GM12891 (cell line): ENCODE results near the gene LRPAP1.

Experiments
- DNase-seq: peaks from one replicate; pipeline ENCODE4 v3.0.0; 2011; ENCODE audit warnings: low spot score; ENCODE audit not compliant: insufficient read length
- FAIRE-seq: peaks from 2 replicates; lab custom pipeline; 2011; peaks lifted over from hg19 to GRCh38; lab: Jason Lieb, UNC
- PAX5 ChIP-seq: IDR thresholded peaks from 2 replicates; pipeline ENCODE4 v1.6.1; 2011; ENCODE audit warnings: low read length, moderate library complexity, mild to moderate bottlenecking; ENCODE audit not compliant: insufficient read depth, severe bottlenecking
- POLR2A ChIP-seq: IDR thresholded peaks from 2 replicates; pipeline ENCODE4 v1.6.1; 2011; ENCODE audit warnings: low read depth, low read length, control low read depth
- POLR2AphosphoS5 ChIP-seq: IDR thresholded peaks from 2 replicates; pipeline ENCODE4 v1.6.1; 2011; ENCODE audit warnings: low read depth, low read length, control low read depth
- POU2F2 ChIP-seq: IDR thresholded peaks from 2 replicates; pipeline ENCODE4 v1.6.1; 2011; ENCODE audit warnings: low read depth, mild to moderate bottlenecking, control low read depth, low read length, moderate library complexity
- SPI1 ChIP-seq: IDR thresholded peaks from 2 replicates; pipeline ENCODE4 v1.6.1; 2011; ENCODE audit warnings: low read depth, low read length, control low read depth
- TAF1 ChIP-seq: IDR thresholded peaks from 2 replicates; pipeline ENCODE4 v1.6.1; 2011; ENCODE audit warnings: low read depth, low read length, control low read depth

The LRPAP1 gene

DNA sequence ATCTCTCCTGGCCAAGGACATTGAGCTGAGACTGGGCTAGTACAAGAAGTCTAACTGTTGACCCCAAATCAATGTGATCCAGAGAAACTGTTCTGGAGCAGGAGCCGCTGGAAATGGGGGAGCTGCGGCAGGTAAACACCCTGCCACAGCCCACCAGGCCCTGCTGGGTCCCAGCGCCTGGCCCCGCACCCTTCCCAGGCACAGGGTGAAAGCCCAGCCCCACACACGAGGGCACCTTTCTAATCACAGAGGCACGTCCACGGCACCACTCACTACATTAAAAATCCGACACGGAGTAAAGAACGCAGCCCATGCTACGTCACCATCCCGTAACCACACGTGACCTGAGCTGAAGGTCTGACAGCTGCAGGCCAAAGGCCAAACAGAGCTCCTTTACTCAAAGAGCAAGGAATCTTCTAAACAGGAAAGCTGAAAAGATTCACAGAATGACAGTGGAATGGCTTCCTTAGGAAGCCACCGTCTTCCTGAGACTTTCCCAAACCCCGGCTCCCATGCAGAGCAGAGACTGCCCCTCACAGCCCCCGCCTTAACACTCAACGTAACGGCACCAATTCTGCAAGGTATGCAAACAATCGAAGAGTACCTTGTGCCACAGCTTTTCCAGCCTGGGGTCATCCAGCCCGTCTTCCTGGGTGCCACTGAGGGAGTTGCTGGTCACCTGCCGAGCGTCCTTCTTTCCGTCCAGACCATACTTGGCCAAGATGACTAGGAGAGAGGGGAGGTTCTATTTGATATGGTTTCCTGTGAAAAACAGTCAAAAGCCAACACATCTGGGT, 12.6 kb downstream of the LRPAP1 start:
- FAIRE-seq (no peak), DNase-seq (no peak)
- TF ChIP-seq POLR2AphosphoS5, result no peak
- TF ChIP-seq POU2F2, result no peak
- no peak for TF ChIP-seq SPI1
- no peak for TF ChIP-seq POLR2A
- no peak for TF ChIP-seq TAF1
- TF ChIP-seq PAX5, result no peak

DNA sequence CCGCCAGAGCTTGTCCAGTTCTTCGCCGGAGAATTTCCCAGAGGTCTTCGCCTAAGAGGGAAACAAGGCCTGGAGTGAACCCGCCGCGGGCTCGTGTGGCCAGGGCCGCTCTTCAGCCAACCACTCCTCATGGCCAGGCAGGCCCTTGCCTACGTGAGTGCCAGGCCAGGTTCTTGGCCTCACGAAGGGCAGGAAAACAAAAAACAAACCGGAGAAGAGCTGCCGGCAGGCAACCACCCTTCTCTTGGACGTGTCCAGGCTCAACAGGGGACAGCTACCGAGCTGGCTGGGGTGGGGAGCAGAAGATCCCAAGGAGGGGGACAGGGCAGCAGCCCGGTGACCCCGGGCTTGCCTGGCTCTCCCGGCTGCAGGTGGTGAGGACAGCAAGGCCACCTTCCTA, 13.3 kb downstream of the LRPAP1 start:
- no peak for FAIRE-seq
- DNase-seq, result no peak
- TF ChIP-seq SPI1 (no peak), PAX5 (no peak), POLR2A (no peak), POU2F2 (no peak), TAF1 (no peak), POLR2AphosphoS5 (no peak)

DNA sequence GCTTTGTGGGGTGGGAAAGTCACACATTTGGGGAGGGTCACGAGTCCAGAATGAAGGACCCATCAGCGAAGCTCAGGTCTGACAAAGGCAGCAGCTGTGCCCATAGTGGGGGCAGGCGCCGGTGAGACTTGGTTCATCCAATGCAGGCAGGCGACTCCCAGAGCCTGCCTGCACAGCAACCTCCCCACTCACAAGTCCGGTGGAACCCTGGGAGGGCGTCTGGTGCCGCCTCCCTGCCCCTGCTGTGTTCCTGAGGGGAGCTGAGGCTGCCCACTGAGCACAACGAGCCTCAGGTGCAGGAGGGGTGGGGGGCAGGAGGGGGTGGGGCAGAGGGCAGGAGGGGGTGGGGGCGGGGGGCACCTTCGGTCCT, 13.7 kb downstream of the LRPAP1 start:
- FAIRE-seq (no peak), DNase-seq (no peak)
- TF ChIP-seq PAX5 (no peak), POLR2A (no peak), POU2F2 (no peak), TAF1 (no peak), SPI1 (no peak), POLR2AphosphoS5 (no peak)

- DNase-seq (no peak), FAIRE-seq (no peak)
- no peak for TF ChIP-seq SPI1
- TF ChIP-seq TAF1, result no peak
Measured at GRCh38 chr4:3517731-3518510, 14.3 kb downstream of the LRPAP1 start.

DNA sequence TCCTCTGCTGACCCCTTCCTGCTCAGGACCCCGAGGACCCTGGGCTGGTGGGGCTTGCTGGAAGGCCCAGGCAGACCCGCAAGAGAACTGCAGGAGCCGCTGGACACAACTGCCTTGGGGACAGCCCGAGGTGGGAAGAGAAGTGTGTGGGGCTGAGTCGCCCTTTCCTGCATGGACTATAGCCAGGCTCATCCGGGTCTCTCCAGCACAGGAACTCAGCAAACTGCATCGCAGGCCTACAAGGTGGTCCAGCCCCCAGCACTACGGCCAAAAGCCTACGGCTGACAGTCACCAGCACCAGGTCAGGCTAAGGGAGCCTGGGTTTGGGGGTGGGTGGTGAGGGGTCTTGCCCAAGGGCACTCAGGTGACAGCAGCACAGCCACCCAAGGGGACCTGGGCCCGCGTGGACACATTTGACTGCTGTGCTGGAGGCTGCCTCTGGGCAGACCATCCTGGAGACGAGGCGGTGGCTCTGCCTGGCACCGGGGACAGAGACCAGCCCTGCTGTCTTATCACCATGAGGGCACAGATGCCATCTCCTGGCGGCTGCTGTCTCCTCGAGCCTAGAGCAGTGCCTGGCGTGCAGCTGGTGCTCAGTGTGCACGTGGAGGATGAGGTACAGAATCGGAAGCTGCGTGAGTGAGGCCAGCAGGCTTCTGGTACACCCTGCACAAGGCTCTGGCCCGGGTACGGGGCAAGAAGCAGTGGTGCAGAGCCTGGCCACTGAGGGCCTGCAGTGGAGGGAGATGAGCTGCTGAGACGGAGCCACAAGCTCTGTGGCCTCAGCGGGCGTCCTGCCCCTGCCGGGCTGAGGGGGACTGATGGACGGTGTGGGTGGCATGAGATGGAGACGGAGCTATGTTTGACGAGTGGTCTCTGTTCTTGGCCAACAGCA, 15.1 kb downstream of the LRPAP1 start:
- DNase-seq (no peak), FAIRE-seq (no peak)
- TF ChIP-seq TAF1 (no peak), PAX5 (no peak), POU2F2 (no peak), POLR2AphosphoS5 (no peak), SPI1 (no peak), POLR2A (no peak)

DNA sequence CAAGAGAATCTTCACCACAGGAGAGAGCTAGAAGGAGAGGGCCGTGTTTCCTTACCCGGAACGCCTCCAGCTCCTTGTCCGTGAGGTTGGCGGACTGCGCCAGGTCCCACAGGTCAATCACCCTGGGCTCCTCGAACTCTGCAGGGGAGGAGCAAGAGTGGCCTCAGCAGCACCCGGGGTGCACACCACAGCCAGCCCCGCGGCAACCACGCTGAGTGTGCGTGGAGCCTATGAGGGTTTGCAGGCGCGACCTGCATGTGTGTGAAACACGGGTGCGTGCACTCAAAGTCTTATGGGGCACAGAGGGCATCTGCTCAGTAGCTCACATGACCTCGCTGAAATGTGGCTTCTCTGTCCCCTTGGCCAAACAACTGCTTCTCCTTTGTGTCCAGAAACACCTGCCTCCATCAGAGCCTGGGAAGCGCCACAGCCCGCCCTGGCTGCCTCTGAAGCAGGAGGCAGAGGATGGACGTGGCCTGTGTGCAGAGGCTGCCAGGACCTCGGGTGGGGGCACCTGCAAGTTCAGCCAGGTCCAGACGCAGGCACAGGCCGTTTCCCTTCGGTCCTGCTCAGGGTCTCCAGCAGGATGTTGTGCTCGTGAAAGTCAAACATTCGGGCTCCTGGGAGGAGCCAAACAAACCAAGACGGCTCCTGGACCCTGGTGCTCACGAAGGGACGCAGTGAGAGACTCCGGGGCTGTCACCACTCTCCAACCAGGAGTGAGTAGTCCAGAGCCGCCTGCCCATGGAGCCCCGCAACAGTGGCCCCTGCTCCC, 16.0 kb downstream of the LRPAP1 start:
- no peak for DNase-seq
- FAIRE-seq, result no peak
- TF ChIP-seq TAF1, result no peak
- TF ChIP-seq PAX5, result no peak
- TF ChIP-seq POU2F2, result no peak
- TF ChIP-seq SPI1, result no peak
- TF ChIP-seq POLR2AphosphoS5, result no peak
- TF ChIP-seq POLR2A, result no peak

GRCh38 chr4:3515646-3516045, 16.6 kb downstream of the LRPAP1 start:
- no peak for TF ChIP-seq SPI1
- no peak for TF ChIP-seq PAX5
- TF ChIP-seq POU2F2, result no peak
- TF ChIP-seq POLR2A, result no peak
- no peak for TF ChIP-seq TAF1
- TF ChIP-seq POLR2AphosphoS5, result no peak
- FAIRE-seq (no peak), DNase-seq (no peak)

- DNase-seq (no peak), FAIRE-seq (no peak)
Measured at GRCh38 chr4:3514806-3515501, 17.3 kb downstream of the LRPAP1 start.

More at GRCh38 chr4:3514806-3515501, 17.3 kb downstream of the LRPAP1 start:
- TF ChIP-seq PAX5, result no peak
- no peak for TF ChIP-seq TAF1
- TF ChIP-seq POU2F2, result no peak
- TF ChIP-seq POLR2AphosphoS5, result no peak
- TF ChIP-seq SPI1, result no peak
- TF ChIP-seq POLR2A, result no peak
